SK-N-SH (cell line): ENCODE measurements around the gene USP6. TPM values are rescaled to one million over a fixed set of nuclear protein-coding genes. Genes with fewer than 3 reads are reported as not detected.

Source experiments
- CTCF ChIA-PET: fragments of 300-600, 350-600 bp; formaldehyde crosslinking; extraction: SDS; loops from one replicate; lab custom pipeline; 2021; lab: Yijun Ruan, JAX
- POLR2A ChIA-PET: fragments of 350-600 bp; sonication (Branson Sonifier 250); formaldehyde crosslinking; extraction: SDS; loops from one replicate; lab custom pipeline; 2020; ENCODE audit warnings: antibody characterized with exemption, inconsistent platforms; lab: Yijun Ruan, JAX
- DNase-seq: peaks from one replicate; pipeline ENCODE4 v3.0.0; 2012
- H2AFZ ChIP-seq: fragments of 200-600 bp; sonication (generic); 2 replicates; pipeline ENCODE4 v1.8.1; 2016; ENCODE audit warnings: antibody characterized with exemption, mild to moderate bottlenecking, low read depth
- H3F3A ChIP-seq: fragments of 200-600 bp; sonication (generic); replicated peaks from 2 replicates; pipeline ENCODE3; 2016; ENCODE audit warnings: antibody characterized with exemption, mild to moderate bottlenecking; ENCODE audit not compliant: insufficient read depth
- H3K27ac ChIP-seq, 2 experiments: fragments of 200-500 bp in 1 of 2; fragments of 200-600 bp in 1 of 2; sonication (Bioruptor generic) in 1 of 2; sonication (generic), shearing (Covaris generic) in 1 of 2; 2 replicates each; pipeline versions ENCODE4 v1.5.1 to v1.6.1; 2014 to 2016; ENCODE audit warnings: low read depth in 2 of 2, inconsistent platforms in 1 of 2, low read length in 1 of 2, mild to moderate bottlenecking in 1 of 2, mixed read lengths in 1 of 2
- H3K27me3 ChIP-seq: fragments of 200-600 bp; sonication (generic), shearing (Covaris generic); 2 replicates; pipeline ENCODE4 v1.6.1; 2016; ENCODE audit warnings: mixed run types; ENCODE audit not compliant: insufficient read depth
- H3K36me3 ChIP-seq, 2 experiments: fragments of 200-500 bp in 1 of 2; fragments of 200-600 bp in 1 of 2; sonication (Bioruptor generic) in 1 of 2; sonication (generic) in 1 of 2; replicated peaks in 1 of 2; 2 replicates each; pipeline versions ENCODE3 to v1.5.1; 2014 to 2016; ENCODE audit warnings: low read length in 1 of 2, mild to moderate bottlenecking in 1 of 2; ENCODE audit not compliant: insufficient read depth in 2 of 2, control insufficient read depth in 1 of 2
- H3K4me1 ChIP-seq, 2 experiments: fragments of 200-500 bp in 1 of 2; fragments of 200-600 bp in 1 of 2; sonication (Bioruptor generic) in 1 of 2; sonication (generic), shearing (Covaris generic) in 1 of 2; 2 replicates each; pipeline versions ENCODE4 v1.5.1 to v1.6.1; 2014 to 2016; ENCODE audit warnings: low read depth in 1 of 2, low read length in 1 of 2, mixed run types in 1 of 2; ENCODE audit not compliant: insufficient read depth in 2 of 2, control insufficient read depth in 1 of 2
- H3K4me2 ChIP-seq: fragments of 200-600 bp; sonication (generic), shearing (Covaris generic); 2 replicates; pipeline ENCODE4 v1.6.1; 2017; ENCODE audit warnings: mixed run types
- H3K4me3 ChIP-seq, 2 experiments: fragments of 200-500 bp in 1 of 2; fragments of 200-600 bp in 1 of 2; sonication (Bioruptor generic) in 1 of 2; sonication (generic), shearing (Covaris generic) in 1 of 2; 2 replicates each; pipeline versions ENCODE4 v1.5.1 to v1.8.1; 2014 to 2016; ENCODE audit warnings: low read depth in 2 of 2, inconsistent platforms in 1 of 2, low read length in 1 of 2, mild to moderate bottlenecking in 1 of 2, mixed read lengths in 1 of 2, moderate library complexity in 1 of 2
- H3K79me2 ChIP-seq: fragments of 200-600 bp; sonication (generic); 2 replicates; pipeline ENCODE4 v1.8.1; 2017; ENCODE audit warnings: mild to moderate bottlenecking; ENCODE audit not compliant: insufficient read depth
- H3K9ac ChIP-seq: fragments of 200-600 bp; sonication (generic); 2 replicates; pipeline ENCODE4 v1.6.1; 2017; ENCODE audit warnings: mixed run types
- H3K9me2 ChIP-seq: fragments of 200-600 bp; sonication (generic); 2 replicates; pipeline ENCODE4 v1.6.1; 2017; ENCODE audit warnings: mixed run types
- H3K9me3 ChIP-seq: fragments of 200-600 bp; sonication (generic); 2 replicates; pipeline ENCODE4 v1.6.1; 2017; ENCODE audit warnings: mixed run types, mild to moderate bottlenecking, moderate library complexity
- H4K20me1 ChIP-seq: fragments of 200-600 bp; sonication (generic); 2 replicates; pipeline ENCODE4 v1.6.1; 2017; ENCODE audit warnings: mild to moderate bottlenecking, mixed run types; ENCODE audit not compliant: insufficient read depth
- EP300 ChIP-seq, 2 experiments: IDR thresholded peaks; 2 replicates each; pipeline versions ENCODE4 v1.4.0 to v1.6.1; 2012; ENCODE audit warnings: borderline replicate concordance in 1 of 2, low read depth in 1 of 2, low read length in 1 of 2
- EZH2phosphoT487 ChIP-seq: fragments of 200-600 bp; sonication (generic); IDR thresholded peaks from 2 replicates; pipeline ENCODE4 v1.6.1; 2017; ENCODE audit warnings: low read depth, mixed run types, mild to moderate bottlenecking, antibody characterized with exemption, moderate library complexity, borderline replicate concordance
- FOXJ3 ChIP-seq: sonication (generic); formaldehyde crosslinking; IDR thresholded peaks from 2 replicates; pipeline ENCODE4 v1.5.1; 2020; ENCODE audit warnings: mild to moderate bottlenecking, missing genetic modification reagents
- GABPA ChIP-seq: IDR thresholded peaks from 2 replicates; pipeline ENCODE4 v1.4.0; 2012; ENCODE audit warnings: low read depth, mild to moderate bottlenecking
- JUND ChIP-seq: IDR thresholded peaks from 2 replicates; pipeline ENCODE4 v1.4.0; 2012
- NFIC ChIP-seq: IDR thresholded peaks from 2 replicates; pipeline ENCODE4 v1.4.0; 2012; ENCODE audit warnings: borderline replicate concordance
- NRF1 ChIP-seq: IDR thresholded peaks from 2 replicates; pipeline ENCODE4 v1.6.1; 2012; ENCODE audit warnings: low read depth, mild to moderate bottlenecking, low read length
- POLR2AphosphoS5 ChIP-seq: IDR thresholded peaks from 2 replicates; pipeline ENCODE4 v1.6.1; 2012; ENCODE audit warnings: low read depth, low read length
- RCOR1 ChIP-seq: fragments of 150-350 bp; IDR thresholded peaks from 2 replicates; pipeline ENCODE4 v1.6.1; 2017; ENCODE audit warnings: antibody characterized with exemption, low read length
- RFX5 ChIP-seq: IDR thresholded peaks from 2 replicates; pipeline ENCODE4 v1.6.1; 2012; ENCODE audit warnings: mild to moderate bottlenecking, improper control_type of control experiment, low read length
- RXRA ChIP-seq: IDR thresholded peaks from 2 replicates; pipeline ENCODE4 v1.4.0; 2012; ENCODE audit warnings: low read depth, mild to moderate bottlenecking, borderline replicate concordance
- SMC3 ChIP-seq: IDR thresholded peaks from 2 replicates; pipeline ENCODE4 v1.6.1; 2012; ENCODE audit warnings: low read depth, low read length, improper control_type of control experiment
- TAF1 ChIP-seq: IDR thresholded peaks from 2 replicates; pipeline ENCODE4 v1.6.1; 2012; ENCODE audit warnings: low read depth, mild to moderate bottlenecking, low read length, moderate library complexity, borderline replicate concordance
- TEAD4 ChIP-seq: IDR thresholded peaks from 2 replicates; pipeline ENCODE4 v1.4.0; 2012; ENCODE audit warnings: mild to moderate bottlenecking, borderline replicate concordance; ENCODE audit not compliant: insufficient read depth
- YY1 ChIP-seq: IDR thresholded peaks from 2 replicates; pipeline ENCODE4 v1.4.0; 2012; ENCODE audit warnings: low read depth, mild to moderate bottlenecking
- WGBS: methylation state at CpG from one replicate; pipeline ENCODE4 v1.1.6; 2017; ENCODE audit warnings: low lambda C conversion rate; 5-methylcytosine and 5-hydroxymethylcytosine counted together
- polyA plus RNA-seq, 3 experiments: library from polyadenylated mRNA; depleted of rRNA; stranded (reverse); fragments of >200 nt; gene quantifications; 2 replicates each; pipeline ENCODE4 v1.2.3, GENCODE V29; 2012
- TF ChIP-seq, protein P1 (sequence below): fragments of 200-600 bp; sonication (generic); IDR thresholded peaks from 2 replicates; pipeline ENCODE4 v1.6.1; 2017; ENCODE audit warnings: antibody characterized with exemption, mild to moderate bottlenecking, moderate library complexity
- TF ChIP-seq, protein P2 (sequence below): fragments of 150-350 bp; IDR thresholded peaks from 2 replicates; pipeline ENCODE4 v1.6.1; 2016; ENCODE audit warnings: mild to moderate bottlenecking, low read depth, low read length
- TF ChIP-seq, protein P3 (sequence below): fragments of 150-350 bp; IDR thresholded peaks from 2 replicates; pipeline ENCODE4 v1.6.1; 2017; ENCODE audit warnings: antibody characterized with exemption, low read length, low read depth, borderline replicate concordance
- TF ChIP-seq, protein P4 (sequence below): IDR thresholded peaks from 2 replicates; pipeline ENCODE4 v1.6.1; 2012; ENCODE audit warnings: mild to moderate bottlenecking, low read depth, low read length, moderate library complexity
- TF ChIP-seq, protein P5 (sequence below): IDR thresholded peaks from 2 replicates; pipeline ENCODE4 v1.4.0; 2012; ENCODE audit warnings: low read depth, borderline replicate concordance
- TF ChIP-seq, protein P6 (sequence below): IDR thresholded peaks from 2 replicates; pipeline ENCODE4 v1.4.0; 2012; ENCODE audit warnings: low read depth

The USP6 gene
- polyA plus RNA-seq, 1 of the 3 experiments (the other 2 are of a cell fraction): not detected

DNA sequence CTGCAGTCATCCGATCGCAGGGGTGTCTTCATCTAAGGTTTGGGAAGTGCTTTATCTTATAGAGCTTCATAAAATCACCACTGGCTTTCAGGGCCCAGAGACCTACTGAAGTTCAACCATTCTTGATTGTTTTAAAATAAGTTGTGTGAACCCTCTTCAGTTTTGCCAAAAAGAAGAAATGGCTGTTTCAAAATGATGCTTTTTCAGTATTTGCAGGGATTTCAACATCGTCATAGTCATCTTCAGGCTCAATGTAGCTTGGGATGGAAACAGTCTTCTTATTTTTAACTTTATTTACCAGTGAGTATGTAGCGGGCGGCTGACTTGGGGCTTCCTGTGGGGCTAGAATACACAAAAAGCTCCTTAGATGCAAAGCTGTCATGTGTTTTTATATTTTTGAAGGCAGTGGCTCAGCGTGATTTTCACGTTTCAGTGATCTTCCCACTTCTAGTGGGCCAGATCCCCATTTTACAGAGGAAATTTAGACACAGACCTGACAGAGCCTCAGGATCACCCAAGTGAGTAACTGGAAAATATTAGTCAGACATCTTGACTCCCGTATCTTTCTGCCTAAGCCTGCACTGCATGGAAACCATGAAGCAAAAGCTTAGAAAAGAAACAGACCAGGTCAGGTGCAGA is 94.9 kb downstream of the USP6 start (continued):
- TF ChIP-seq POLR2AphosphoS5 (no peak), YY1 (no peak)
- TF ChIP-seq, protein P1, sequence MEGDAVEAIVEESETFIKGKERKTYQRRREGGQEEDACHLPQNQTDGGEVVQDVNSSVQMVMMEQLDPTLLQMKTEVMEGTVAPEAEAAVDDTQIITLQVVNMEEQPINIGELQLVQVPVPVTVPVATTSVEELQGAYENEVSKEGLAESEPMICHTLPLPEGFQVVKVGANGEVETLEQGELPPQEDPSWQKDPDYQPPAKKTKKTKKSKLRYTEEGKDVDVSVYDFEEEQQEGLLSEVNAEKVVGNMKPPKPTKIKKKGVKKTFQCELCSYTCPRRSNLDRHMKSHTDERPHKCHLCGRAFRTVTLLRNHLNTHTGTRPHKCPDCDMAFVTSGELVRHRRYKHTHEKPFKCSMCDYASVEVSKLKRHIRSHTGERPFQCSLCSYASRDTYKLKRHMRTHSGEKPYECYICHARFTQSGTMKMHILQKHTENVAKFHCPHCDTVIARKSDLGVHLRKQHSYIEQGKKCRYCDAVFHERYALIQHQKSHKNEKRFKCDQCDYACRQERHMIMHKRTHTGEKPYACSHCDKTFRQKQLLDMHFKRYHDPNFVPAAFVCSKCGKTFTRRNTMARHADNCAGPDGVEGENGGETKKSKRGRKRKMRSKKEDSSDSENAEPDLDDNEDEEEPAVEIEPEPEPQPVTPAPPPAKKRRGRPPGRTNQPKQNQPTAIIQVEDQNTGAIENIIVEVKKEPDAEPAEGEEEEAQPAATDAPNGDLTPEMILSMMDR: no peak

DNA sequence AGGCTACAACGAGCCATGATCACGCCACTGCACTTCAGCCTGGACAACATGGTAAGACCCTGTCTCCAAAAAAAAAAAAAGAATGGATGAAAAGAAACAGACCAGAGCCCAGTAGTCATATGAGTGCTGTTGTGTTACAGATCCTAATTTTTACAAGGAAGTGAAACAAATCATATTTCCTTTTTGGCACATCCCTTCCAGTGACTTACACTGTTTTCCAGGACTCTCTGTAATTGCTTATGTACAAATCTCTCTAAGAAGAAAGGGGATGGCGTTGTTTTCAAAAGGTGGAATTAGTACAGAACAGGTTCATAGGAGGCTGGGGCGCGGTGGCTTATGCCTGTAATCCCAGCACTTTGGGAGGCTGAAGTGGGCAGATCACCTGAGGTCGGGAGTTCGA is 95.6 kb downstream of the USP6 start:
- H3K4me1 ChIP-seq: no peaks in the 10 kb centered on the region
- DNase-seq: no peak
- no peak overlapping the region for H3K9ac ChIP-seq
- H3K36me3 ChIP-seq: peaks cover 0 to 3% of the 10 kb centered on the region in 2 experiments
- no peaks in the 10 kb centered on the region for H3K27me3 ChIP-seq
- no peaks in the 10 kb centered on the region for H4K20me1 ChIP-seq
- TF ChIP-seq, protein P2, sequence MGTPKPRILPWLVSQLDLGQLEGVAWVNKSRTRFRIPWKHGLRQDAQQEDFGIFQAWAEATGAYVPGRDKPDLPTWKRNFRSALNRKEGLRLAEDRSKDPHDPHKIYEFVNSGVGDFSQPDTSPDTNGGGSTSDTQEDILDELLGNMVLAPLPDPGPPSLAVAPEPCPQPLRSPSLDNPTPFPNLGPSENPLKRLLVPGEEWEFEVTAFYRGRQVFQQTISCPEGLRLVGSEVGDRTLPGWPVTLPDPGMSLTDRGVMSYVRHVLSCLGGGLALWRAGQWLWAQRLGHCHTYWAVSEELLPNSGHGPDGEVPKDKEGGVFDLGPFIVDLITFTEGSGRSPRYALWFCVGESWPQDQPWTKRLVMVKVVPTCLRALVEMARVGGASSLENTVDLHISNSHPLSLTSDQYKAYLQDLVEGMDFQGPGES: no peak
- TF ChIP-seq NRF1: no peak
- TF ChIP-seq, protein P3, sequence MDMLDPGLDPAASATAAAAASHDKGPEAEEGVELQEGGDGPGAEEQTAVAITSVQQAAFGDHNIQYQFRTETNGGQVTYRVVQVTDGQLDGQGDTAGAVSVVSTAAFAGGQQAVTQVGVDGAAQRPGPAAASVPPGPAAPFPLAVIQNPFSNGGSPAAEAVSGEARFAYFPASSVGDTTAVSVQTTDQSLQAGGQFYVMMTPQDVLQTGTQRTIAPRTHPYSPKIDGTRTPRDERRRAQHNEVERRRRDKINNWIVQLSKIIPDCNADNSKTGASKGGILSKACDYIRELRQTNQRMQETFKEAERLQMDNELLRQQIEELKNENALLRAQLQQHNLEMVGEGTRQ: no peak
- no peak for TF ChIP-seq FOXJ3
- TF ChIP-seq, protein P4, sequence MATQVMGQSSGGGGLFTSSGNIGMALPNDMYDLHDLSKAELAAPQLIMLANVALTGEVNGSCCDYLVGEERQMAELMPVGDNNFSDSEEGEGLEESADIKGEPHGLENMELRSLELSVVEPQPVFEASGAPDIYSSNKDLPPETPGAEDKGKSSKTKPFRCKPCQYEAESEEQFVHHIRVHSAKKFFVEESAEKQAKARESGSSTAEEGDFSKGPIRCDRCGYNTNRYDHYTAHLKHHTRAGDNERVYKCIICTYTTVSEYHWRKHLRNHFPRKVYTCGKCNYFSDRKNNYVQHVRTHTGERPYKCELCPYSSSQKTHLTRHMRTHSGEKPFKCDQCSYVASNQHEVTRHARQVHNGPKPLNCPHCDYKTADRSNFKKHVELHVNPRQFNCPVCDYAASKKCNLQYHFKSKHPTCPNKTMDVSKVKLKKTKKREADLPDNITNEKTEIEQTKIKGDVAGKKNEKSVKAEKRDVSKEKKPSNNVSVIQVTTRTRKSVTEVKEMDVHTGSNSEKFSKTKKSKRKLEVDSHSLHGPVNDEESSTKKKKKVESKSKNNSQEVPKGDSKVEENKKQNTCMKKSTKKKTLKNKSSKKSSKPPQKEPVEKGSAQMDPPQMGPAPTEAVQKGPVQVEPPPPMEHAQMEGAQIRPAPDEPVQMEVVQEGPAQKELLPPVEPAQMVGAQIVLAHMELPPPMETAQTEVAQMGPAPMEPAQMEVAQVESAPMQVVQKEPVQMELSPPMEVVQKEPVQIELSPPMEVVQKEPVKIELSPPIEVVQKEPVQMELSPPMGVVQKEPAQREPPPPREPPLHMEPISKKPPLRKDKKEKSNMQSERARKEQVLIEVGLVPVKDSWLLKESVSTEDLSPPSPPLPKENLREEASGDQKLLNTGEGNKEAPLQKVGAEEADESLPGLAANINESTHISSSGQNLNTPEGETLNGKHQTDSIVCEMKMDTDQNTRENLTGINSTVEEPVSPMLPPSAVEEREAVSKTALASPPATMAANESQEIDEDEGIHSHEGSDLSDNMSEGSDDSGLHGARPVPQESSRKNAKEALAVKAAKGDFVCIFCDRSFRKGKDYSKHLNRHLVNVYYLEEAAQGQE: no peak
- TF ChIP-seq GABPA: no peak
- TF ChIP-seq, protein P5, sequence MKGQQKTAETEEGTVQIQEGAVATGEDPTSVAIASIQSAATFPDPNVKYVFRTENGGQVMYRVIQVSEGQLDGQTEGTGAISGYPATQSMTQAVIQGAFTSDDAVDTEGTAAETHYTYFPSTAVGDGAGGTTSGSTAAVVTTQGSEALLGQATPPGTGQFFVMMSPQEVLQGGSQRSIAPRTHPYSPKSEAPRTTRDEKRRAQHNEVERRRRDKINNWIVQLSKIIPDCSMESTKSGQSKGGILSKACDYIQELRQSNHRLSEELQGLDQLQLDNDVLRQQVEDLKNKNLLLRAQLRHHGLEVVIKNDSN: no peak
- TF ChIP-seq EZH2phosphoT487: no peak
- TF ChIP-seq TEAD4: no peak
- TF ChIP-seq TAF1: no peak
- no peak for TF ChIP-seq RFX5
- TF ChIP-seq NFIC: no peak
- TF ChIP-seq JUND: no peak
- no peak for TF ChIP-seq EP300 (IDR thresholded peaks at IDR 0.05; ENCODE audit: borderline replicate concordance in 1 of 2, low read depth in 1 of 2, low read length in 1 of 2)
- TF ChIP-seq SMC3: no peak
- TF ChIP-seq, protein P6, sequence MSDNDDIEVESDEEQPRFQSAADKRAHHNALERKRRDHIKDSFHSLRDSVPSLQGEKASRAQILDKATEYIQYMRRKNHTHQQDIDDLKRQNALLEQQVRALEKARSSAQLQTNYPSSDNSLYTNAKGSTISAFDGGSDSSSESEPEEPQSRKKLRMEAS: no peak
- no peak for TF ChIP-seq POLR2AphosphoS5
- TF ChIP-seq RXRA: no peak
- TF ChIP-seq RCOR1: no peak
- TF ChIP-seq, all 33 proteins: peak for 0
- Histone ChIP-seq H3K4me2 (no peak overlapping the region), H3K9me2 (no peaks in the 10 kb centered on the region), H3K9me3 (no peaks in the 10 kb centered on the region), H3K79me2 (no peaks in the 10 kb centered on the region), H3K27ac (no peak overlapping the region), H2AFZ (no peak overlapping the region), H3F3A (no peaks in the 10 kb centered on the region), H3K4me3 (no peak overlapping the region)
- POLR2A ChIA-PET: no interaction called here
- WGBS: 93% methylated on average over 7 of the region's 7 CpGs
- CTCF ChIA-PET: interaction anchor here (1.8 kb wide), 1 partner anchor 19 kb away, joined by 5 read pairs; no protein-coding TSS in a partner anchor
